Activated CD8-positive, alpha-beta memory T cell treated with anti-CD3 and anti-CD28 coated beads, Interleukin-2, amount 10 ng/mL, durations not matched to agents 7 days and 5 days (primary cell): ENCODE data around the gene RAB13. TPM values are rescaled to one million over a fixed set of nuclear protein-coding genes. Genes with fewer than 3 reads are reported as not detected.

Experiments
- ATAC-seq: fragments of 150-1000 bp; cut with Tn5 transposase; one replicate; pipeline ENCODE4 v1.10.0; 2021; ENCODE audit warnings: moderate library complexity
- CTCF ChIA-PET: fragments of 350-600 bp; sonication (Branson Sonifier 250); formaldehyde crosslinking; loops from one replicate; lab custom pipeline; 2021; ENCODE audit warnings: antibody characterized with exemption; lab: Charles Lee
- DNase-seq: peaks from one replicate; pipeline ENCODE4 v3.0.0-alpha.2; 2020
- H3K27ac Mint-ChIP-seq: one replicate; pipeline ENCODE4 v1.8.0; 2021; ENCODE audit warnings: mild to moderate bottlenecking, mixed read lengths
- H3K27me3 Mint-ChIP-seq: one replicate; pipeline ENCODE4 v1.8.0; 2021; ENCODE audit warnings: mixed read lengths
- H3K36me3 Mint-ChIP-seq: one replicate; pipeline ENCODE4 v1.8.0; 2021; ENCODE audit warnings: mild to moderate bottlenecking, mixed read lengths
- H3K4me1 Mint-ChIP-seq: one replicate; pipeline ENCODE4 v1.8.0; 2021; ENCODE audit warnings: mixed read lengths
- H3K4me3 Mint-ChIP-seq: one replicate; pipeline ENCODE4 v1.8.0; 2021; ENCODE audit warnings: mild to moderate bottlenecking, moderate library complexity, mixed read lengths
- H3K9me3 Mint-ChIP-seq: one replicate; pipeline ENCODE4 v1.8.0; 2022; ENCODE audit warnings: low read depth, mixed read lengths
- microRNA-seq: library from miRNA; unstranded; fragments of <30 nt; microRNA quantifications from one replicate; pipeline ENCODE4 v1.2.0, GENCODE V29; 2022
- total RNA-seq, 2 experiments: library from RNA; stranded (reverse); gene quantifications; one replicate each; pipeline ENCODE4 v1.2.3, GENCODE V29; 2021

Gene RAB13
- total RNA-seq, 2 experiments from 2014 or later, result 4.2 to 6.3 TPM

- Mint-ChIP-seq H3K9me3 (no peaks in the 10 kb centered on the region), H3K4me1 (peaks cover 10% of the 10 kb centered on the region), H3K27ac (no peak overlapping the region), H3K27me3 (no peaks in the 10 kb centered on the region), H3K36me3 (peaks cover 57% of the 10 kb centered on the region), H3K4me3 (no peak overlapping the region)
- ATAC-seq (no peak), DNase-seq (no peak)
- CTCF ChIA-PET, result no interaction called here
Measured at GRCh38 chr1:153933430-153933829, 52.7 kb downstream of the RAB13 start.

GRCh38 chr1:153932156-153933131 is 53.7 kb downstream of the RAB13 start:
- Mint-ChIP-seq H3K27me3 (no peaks in the 10 kb centered on the region), H3K27ac (no peak overlapping the region), H3K36me3 (peaks cover 53% of the 10 kb centered on the region), H3K9me3 (no peaks in the 10 kb centered on the region), H3K4me3 (no peak overlapping the region), H3K4me1 (peaks cover 15% of the 10 kb centered on the region)
- ATAC-seq (no peak), DNase-seq (no peak)
- CTCF ChIA-PET, result no interaction called here

Small RNAs within 50 kb of the gene (microRNA-seq; reads per million reads assigned to microRNA genes)
- not detected for gene MIR6737

Other genes starting within 250 kb of the RAB13 start
- gene SLC27A3, start 210.9 kb downstream of the RAB13 start, total RNA-seq, result 10 to 100 TPM; 39.8 to 43.0 TPM
- 10 to 100 TPM; 72.5 to 77.9 TPM for gene GATAD2B, start 63.4 kb downstream of the RAB13 start, total RNA-seq
- gene DENND4B, start 39.6 kb downstream of the RAB13 start, total RNA-seq, result 100 to 1,000 TPM; 147 to 173 TPM
- 10 to 100 TPM; 86.3 to 98.5 TPM for gene CRTC2, start 27.7 kb downstream of the RAB13 start, total RNA-seq
- gene SLC39A1, start 22.8 kb downstream of the RAB13 start, total RNA-seq, result 10 to 100 TPM; 38.1 to 48.0 TPM
- gene CREB3L4, start 18.4 kb downstream of the RAB13 start, total RNA-seq, result 1 to 10 TPM; 6.3 to 8.5 TPM
- gene JTB, start 8.7 kb downstream of the RAB13 start, total RNA-seq, result 100 to 1,000 TPM; 127 to 156 TPM
- 1,000 to 10,000 TPM; 1,223 to 1,678 TPM for gene RPS27, start 4.4 kb upstream of the RAB13 start, total RNA-seq
- gene NUP210L, start 168.7 kb upstream of the RAB13 start, total RNA-seq, result under 1 TPM in 1 of 2 experiments, not detected in 1; 0.09 TPM
- 100 to 1,000 TPM; 678 to 780 TPM for gene TPM3, start 205.8 kb upstream of the RAB13 start, total RNA-seq
- not detected for gene CFAP141, start 220.0 kb upstream of the RAB13 start, total RNA-seq
- 100 to 1,000 TPM; 162 to 201 TPM for gene UBAP2L, start 234.6 kb upstream of the RAB13 start, total RNA-seq